Psoas muscle (tissue), 8 donors: ENCODE results near the gene CLEC18B. TPM values are rescaled to one million over a fixed set of nuclear protein-coding genes. Genes with fewer than 3 reads are reported as not detected.
A peak's percentile ranks its signal among the peaks of the same experiment; 100 is the strongest.
"Not testable (repeated sequence)": the region's sequence is repeated elsewhere in the genome, so short reads cannot be mapped to it uniquely, and the experiment has no call there.

ENCODE experiments used
- ATAC-seq, 4 donors: fragments of 200-7000 bp; cut with Tn5 transposase; one replicate each; pipeline ENCODE4 v1.9.1; 2020; ENCODE audit warnings: moderate library complexity in 3 of 4, mild to moderate bottlenecking in 2 of 4
- DNase-seq, 2 donors: peaks; one replicate each; pipeline ENCODE4 v3.0.0-alpha.2; 2020
- H3K27ac ChIP-seq: fragments of 200-600 bp; one replicate; pipeline ENCODE4 v1.8.0; 2022
- H3K27me3 ChIP-seq, 3 donors: fragments of 200-600 bp in 1 of 3; one replicate each; pipeline versions ENCODE4 v1.6.1 to v1.8.0; 2013 to 2022; ENCODE audit warnings: low read length in 2 of 3, mild to moderate bottlenecking in 2 of 3, moderate library complexity in 1 of 3; ENCODE audit not compliant: insufficient read depth in 3 of 3
- H3K36me3 ChIP-seq, 2 donors: fragments of 200-600 bp in 1 of 2; one replicate each; pipeline versions ENCODE4 v1.6.1 to v1.8.0; 2013 to 2022; ENCODE audit warnings: low read depth in 1 of 2, mild to moderate bottlenecking in 1 of 2, moderate library complexity in 1 of 2; ENCODE audit not compliant: insufficient read depth in 1 of 2
- H3K4me1 ChIP-seq: fragments of 200-600 bp; one replicate; pipeline ENCODE4 v1.8.0; 2022
- H3K4me3 ChIP-seq: fragments of 200-600 bp; one replicate; pipeline ENCODE4 v1.8.0; 2022; ENCODE audit warnings: mild to moderate bottlenecking
- H3K9me3 ChIP-seq: fragments of 200-600 bp; one replicate; pipeline ENCODE4 v1.8.0; 2022
- WGBS, 3 donors: extraction: QIAGEN DNeasy Blood & Tissue Kit; methylation state at CpG; one replicate each; pipeline versions ENCODE4 v1.1.6 to v1.1.7; 2013; 5-methylcytosine and 5-hydroxymethylcytosine counted together
- intact Hi-C, 2 donors: fragments of 100-400 bp; cut with DNase I; formaldehyde crosslinking; loops; one replicate each; pipeline versions ENCODE4 v1.11.0 to v1.14.2; 2022
- polyA plus RNA-seq, 3 donors: library from polyadenylated mRNA; stranded (reverse); fragments of 200-250 nt; gene quantifications; one replicate each; pipeline ENCODE4 v1.2.3, GENCODE V29; 2013
- total RNA-seq, 4 donors: library from RNA; stranded (reverse); fragmentation: NEBNext Ultra II Directional in 2 of 4; extraction: Animal tissue kit (Norgen Biotek cat#: 25700) in 2 of 4; gene quantifications; one replicate each; pipeline versions ENCODE4 v1.2.1 to v1.2.4, GENCODE V29; 2021 to 2023
- donor health status: healthy with polysubstance abuse.
- donor health status: DM: no; HTN: no; CAD: no; lungs with moderate emphysema.
- donor health status: Bipolar disorder and iron deficiency.
- donor health status: healthy.
- donor health status: DM: yes; HTN: yes; CAD: no.
- donor health status: DM: no; HTN: no; CAD: no.
- donor health status: DM: no; HTN: no; CAD: no.
- donor health status: DM: yes; HTN: yes; CAD: no.

The CLEC18B gene
- total and polyA plus RNA-seq, 7 donors: 0.16 to 1.1 (median 0.40) TPM; not detected in 2

DNA sequence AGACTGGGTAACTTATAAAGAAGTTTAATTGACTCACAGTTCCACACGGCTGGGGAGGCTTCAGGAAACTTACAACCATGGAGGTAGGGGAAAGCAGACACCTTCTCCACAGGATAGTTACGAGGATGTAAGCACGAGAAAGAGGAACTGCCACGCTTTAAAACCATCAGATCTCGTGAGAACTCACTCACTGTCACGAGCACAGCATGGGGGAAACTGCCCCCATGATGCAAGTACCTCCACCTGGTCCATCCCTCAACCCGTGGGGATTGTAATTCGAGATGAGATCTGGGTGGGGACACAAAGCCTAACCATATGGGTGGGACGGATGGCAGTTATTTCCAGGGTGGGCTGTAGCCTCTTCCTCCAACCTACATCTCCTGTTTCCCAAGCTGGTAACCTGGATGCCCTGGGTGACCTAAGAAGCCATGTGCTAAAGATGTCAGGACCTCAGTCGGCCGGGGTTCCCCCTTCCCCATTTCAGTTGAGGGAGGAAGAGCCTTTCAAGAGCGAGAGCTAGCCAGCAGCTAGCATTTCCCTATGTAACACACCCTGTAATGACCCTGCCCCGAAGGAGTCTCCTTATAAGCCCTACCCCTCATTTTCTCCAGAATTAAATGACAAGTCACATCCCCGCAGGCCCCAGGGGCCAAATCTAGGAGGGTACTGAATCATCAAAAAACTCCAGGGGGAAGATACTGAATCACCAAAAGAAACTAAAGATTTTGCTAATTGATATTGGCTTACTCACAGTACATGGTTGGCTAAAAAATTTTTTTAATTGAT, 16.9 kb downstream of the CLEC18B start:
- H3K4me1 ChIP-seq, DNase-seq, ATAC-seq, H3K9me3 ChIP-seq, intact Hi-C loops, H3K27ac ChIP-seq, H3K27me3 ChIP-seq, H3K36me3 ChIP-seq, H3K4me3 ChIP-seq: not testable (repeated sequence)
- 43 to 59% (median 43%) methylated on average over 5 to 6 of the region's 14 CpGs for WGBS, 3 donors

DNA sequence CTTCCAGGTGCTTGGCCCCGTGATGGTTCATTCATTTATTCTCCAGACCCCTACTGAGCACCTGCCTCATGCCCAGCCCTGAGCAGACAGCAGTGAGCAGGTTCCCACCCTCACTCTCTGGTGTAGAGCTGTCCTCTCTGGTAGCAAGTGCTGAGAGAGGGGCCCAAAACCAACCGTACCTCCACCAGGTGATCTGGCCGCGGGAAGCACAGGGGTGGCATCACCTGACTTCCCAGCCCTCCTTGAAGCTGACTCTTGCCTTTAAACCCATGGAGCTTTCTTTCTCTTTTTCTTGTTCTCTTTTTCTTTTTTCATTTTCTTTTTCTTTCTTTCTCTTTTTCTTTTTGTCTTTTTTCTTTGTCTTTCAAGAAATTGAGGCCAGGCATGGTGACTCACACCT, 21.0 kb downstream of the CLEC18B start:
- H3K27me3 ChIP-seq, ATAC-seq, H3K4me1 ChIP-seq, H3K4me3 ChIP-seq, DNase-seq, H3K36me3 ChIP-seq, H3K27ac ChIP-seq, H3K9me3 ChIP-seq, intact Hi-C loops: not testable (repeated sequence)
- 90 to 94% (median 91%) methylated on average over 3 of the region's 4 CpGs for WGBS, 3 donors

DNA sequence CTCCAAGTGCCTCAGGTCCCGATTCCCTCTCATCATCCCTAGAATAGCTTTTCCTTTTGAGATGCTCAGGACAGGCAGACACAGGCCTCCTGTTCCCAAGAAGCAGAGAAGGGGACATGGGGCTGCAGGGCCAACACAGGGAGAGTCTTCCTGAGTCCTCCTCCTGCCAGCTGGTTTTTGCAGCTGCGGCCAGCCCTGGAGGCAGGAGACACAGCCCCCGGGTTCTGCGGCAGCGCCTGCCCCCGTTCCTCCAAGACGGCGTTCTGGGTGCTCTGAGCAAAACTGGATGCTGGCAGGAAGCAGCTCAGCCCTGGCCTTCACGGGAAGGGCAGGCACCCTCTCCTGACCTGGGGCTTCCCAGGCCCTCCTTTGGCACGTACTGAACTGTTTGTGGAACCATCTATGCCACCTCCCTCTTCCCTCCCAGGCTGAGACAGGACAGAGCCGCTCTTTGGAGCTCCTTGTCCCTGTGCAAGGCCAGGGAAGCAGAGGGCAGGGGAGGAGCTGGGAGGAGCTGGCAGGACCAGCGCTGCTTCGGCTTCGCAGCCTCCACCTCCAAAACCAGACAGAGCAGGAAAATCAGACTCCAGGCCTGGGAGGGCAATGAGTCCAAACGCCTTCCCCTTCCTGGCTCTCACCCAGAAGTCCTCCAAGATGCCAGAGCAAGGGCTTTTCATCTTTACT, 22.9 kb downstream of the CLEC18B start:
- H3K4me1 ChIP-seq, intact Hi-C loops, H3K4me3 ChIP-seq, H3K27me3 ChIP-seq, DNase-seq, H3K9me3 ChIP-seq, H3K36me3 ChIP-seq, H3K27ac ChIP-seq: not testable (repeated sequence)
- 14 to 26% (median 19%) methylated on average over 11 of the region's 15 CpGs for WGBS, 3 donors
- peak; percentile 27 to 43 (median 34) for ATAC-seq

DNA sequence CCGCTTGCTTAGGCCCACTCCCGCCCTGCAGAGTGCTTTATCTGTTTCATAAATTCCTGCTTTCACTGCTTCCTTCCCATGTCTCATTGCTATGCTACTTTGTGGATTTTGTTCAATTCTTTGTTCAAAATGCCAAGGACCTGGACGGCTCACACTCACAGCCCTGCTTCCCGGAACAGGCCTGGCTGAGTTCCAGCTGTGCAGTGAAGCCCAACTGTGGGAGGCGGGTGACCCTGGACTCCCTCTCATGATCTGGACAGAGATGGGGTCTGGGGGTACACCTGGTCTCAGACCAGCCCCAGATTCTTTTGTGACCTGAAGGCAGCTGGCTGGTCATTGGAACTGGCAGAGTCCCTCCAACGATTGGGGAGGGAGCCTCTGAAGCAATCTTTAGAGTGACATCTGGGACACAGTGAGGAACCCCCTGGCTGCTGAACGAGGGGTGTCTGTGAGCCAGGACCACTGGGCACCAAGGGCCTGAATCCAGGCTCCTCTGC, 24.7 kb downstream of the CLEC18B start:
- 35 to 41% (median 37%) methylated on average over 7 of the region's 7 CpGs for WGBS, 3 donors
- H3K4me3 ChIP-seq, H3K27ac ChIP-seq, H3K9me3 ChIP-seq, H3K36me3 ChIP-seq, H3K4me1 ChIP-seq, DNase-seq, intact Hi-C loops, H3K27me3 ChIP-seq: not testable (repeated sequence)
- peak in 2 of 4 donors; percentile 42 to 48 for ATAC-seq

DNA sequence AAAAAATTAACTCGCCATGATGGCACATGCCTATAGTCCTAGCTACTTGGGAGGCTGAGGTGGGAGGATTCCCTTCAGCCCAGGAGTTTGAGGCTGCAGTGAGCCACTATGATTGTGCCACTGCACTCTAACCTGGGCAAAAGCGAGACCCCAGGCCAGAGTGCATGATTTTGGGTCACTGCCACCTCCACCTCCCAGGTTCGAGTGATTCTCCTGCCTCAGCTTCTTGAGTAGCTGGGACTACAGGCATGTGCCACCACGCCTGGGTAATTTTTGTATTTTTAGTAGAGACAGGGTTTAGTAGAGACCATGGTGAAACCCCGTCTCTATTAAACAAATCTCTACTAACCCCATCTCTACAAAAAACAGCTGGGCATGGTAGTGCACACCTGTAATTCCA, 26.7 kb downstream of the CLEC18B start:
- 80 to 88% (median 84%) methylated on average over 3 of the region's 5 CpGs for WGBS, 3 donors

DNA sequence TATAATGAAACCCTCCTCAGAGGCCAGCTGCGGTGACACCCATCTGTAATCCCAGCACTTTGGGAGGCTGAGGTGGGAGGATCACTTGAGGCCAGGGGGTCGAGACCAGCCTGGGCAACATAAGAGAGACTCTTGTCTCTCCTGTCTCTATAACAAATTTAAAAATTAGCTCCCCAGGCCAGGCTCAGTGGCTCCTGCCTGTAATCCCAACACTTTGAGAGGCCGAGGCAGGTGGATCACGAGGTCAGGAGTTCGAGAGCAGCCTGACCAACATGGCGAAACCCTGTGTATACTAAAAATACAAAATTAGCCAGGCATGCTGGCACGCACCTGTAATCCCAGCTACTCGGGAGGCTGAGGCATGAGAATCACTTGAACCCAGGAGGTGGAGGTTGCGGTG, 27.1 kb downstream of the CLEC18B start:
- WGBS, 3 donors: 87 to 92% (median 91%) methylated on average over 8 to 9 of the region's 9 CpGs
- H3K9me3 ChIP-seq, ATAC-seq, H3K27me3 ChIP-seq, H3K36me3 ChIP-seq, DNase-seq, intact Hi-C loops, H3K4me3 ChIP-seq, H3K4me1 ChIP-seq, H3K27ac ChIP-seq: not testable (repeated sequence)

More for the DNA sequence above, 26.7 kb downstream of the CLEC18B start:
- H3K4me3 ChIP-seq, H3K9me3 ChIP-seq, H3K27me3 ChIP-seq, intact Hi-C loops, H3K27ac ChIP-seq, H3K36me3 ChIP-seq, ATAC-seq, H3K4me1 ChIP-seq, DNase-seq: not testable (repeated sequence)

DNA sequence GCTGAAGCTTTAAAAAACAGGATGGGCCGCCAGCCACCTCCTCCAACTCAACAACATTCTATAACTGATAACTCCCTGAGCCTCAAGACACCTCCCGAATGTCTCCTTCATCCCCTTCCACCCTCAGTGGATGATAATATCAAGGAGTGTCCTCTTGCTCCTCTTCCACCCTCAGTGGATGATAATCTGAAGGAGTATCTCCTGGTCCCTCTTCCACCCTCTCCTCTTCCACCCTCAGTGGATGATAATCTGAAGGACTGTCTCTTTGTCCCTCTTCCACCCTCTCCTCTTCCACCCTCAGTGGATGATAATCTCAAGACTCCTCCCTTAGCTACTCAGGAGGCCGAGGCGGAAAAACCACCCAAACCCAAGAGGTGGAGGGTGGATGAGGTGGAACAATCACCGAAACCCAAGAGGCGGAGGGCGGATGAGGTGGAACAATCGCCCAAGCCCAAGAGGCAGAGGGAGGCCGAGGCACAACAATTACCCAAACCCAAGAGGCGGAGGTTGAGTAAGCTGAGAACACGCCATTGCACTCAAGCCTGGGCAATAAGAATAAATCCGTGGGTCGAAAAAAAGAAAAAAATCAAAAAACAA, 29.7 kb downstream of the CLEC18B start:
- H3K27ac ChIP-seq, H3K36me3 ChIP-seq, H3K4me1 ChIP-seq, DNase-seq, H3K9me3 ChIP-seq, ATAC-seq, intact Hi-C loops, H3K4me3 ChIP-seq, H3K27me3 ChIP-seq: not testable (repeated sequence)
- 79 to 88% (median 84%) methylated on average over 9 to 10 of the region's 13 CpGs for WGBS, 3 donors

DNA sequence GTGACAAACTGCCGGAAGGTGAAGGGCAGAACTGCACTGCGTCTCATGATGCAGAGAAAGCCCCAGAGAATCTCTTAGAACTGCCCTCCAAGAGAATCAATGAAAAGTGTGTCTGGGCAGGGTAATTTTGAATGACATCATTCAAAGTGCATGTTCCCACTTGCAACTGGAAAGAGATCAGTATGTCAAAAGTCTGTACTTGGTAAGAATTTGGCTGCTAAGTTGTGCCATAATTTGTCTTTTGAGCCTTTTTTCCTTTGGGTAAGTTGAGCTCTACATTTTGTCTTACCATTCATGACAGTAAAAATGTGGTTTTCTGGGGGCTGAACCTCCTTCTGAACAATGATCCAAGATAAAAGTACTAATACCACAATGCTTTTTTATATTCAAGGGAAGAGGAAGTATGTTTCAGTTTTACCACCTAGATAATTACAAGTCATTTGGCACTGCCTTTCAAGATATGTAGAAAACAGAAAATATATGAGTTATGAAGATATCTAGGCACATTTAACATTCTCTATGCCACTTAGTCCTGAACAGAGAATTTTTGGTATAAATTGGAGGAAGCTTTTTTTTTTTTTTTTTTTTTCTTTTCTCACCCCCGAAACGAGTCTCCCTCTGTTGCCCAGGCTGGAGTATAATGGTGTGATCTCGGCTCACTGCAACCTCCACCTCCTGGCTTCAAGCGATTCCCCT, 38.8 kb downstream of the CLEC18B start:
- intact Hi-C loops, H3K27ac ChIP-seq, H3K4me1 ChIP-seq, DNase-seq, H3K36me3 ChIP-seq, H3K27me3 ChIP-seq, H3K9me3 ChIP-seq, ATAC-seq, H3K4me3 ChIP-seq: not testable (repeated sequence)
- WGBS, 3 donors: 56 to 58% methylated on average over 3 of the region's 6 CpGs; no CpG with 5 or more reads in 1 of the 3 donors

DNA sequence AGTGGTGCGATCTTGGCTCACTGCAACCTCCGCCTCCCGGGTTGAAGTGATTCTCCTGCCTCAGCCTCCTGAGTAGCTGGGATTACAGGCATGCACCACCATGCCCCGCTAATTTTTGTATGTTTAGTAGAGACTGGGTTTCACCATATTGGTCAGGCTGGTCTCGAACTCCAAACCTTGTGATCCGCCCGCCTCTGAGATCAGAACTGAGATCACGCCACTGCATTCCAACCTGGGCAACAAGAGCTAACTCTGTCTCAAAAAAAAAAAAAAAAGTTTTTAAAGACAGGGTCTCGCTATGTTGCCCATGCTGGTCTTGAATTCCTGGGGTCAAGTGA, 47.5 kb downstream of the CLEC18B start:
- H3K4me1 ChIP-seq, intact Hi-C loops, H3K9me3 ChIP-seq, H3K27ac ChIP-seq, H3K36me3 ChIP-seq, H3K4me3 ChIP-seq, ATAC-seq, H3K27me3 ChIP-seq, DNase-seq: not testable (repeated sequence)
- WGBS, 3 donors: 90 to 96% (median 95%) methylated on average over 9 of the region's 9 CpGs
